ENCODE data around the gene RAB23. TPM values are rescaled to one million over a fixed set of nuclear protein-coding genes. Genes with fewer than 3 reads are reported as not detected.

RAB23 gene
- total and polyA plus RNA-seq, 2 experiments from 2014 or later: 20.2 to 37.2 TPM

- Histone ChIP-seq H3K4me2 (peak overlapping the region; percentile 31), H2AFZ (no peak overlapping the region), H3K36me3 (replicated peaks; ENCODE audit: insufficient read depth, low read depth) (no peaks in the 10 kb centered on the region), H3K4me1 (ENCODE audit: insufficient read depth) (peaks cover 5% of the 10 kb centered on the region), H3K9me3 (ENCODE audit: low read depth) (no peaks in the 10 kb centered on the region), H4K20me1 (ENCODE audit: insufficient read depth, poor library complexity, severe bottlenecking) (no peaks in the 10 kb centered on the region), H3K4me3 (no peak overlapping the region), H3K9me2 (replicated peaks; ENCODE audit: insufficient read depth) (no peaks in the 10 kb centered on the region), H3K79me2 (peaks cover 14% of the 10 kb centered on the region), H3K27ac (peak overlapping the region; percentile 21), H3K27me3 (no peaks in the 10 kb centered on the region)
- WGBS (ENCODE audit: low lambda C conversion rate, missing lambda C conversion rate): 31% methylated on average over 1 of the region's 1 CpG
- TF ChIP-seq CTCF (IDR thresholded peaks at IDR 0.05; ENCODE audit: poor library complexity) (no peak), EZH2 (IDR thresholded peaks at IDR 0.05; ENCODE audit: borderline replicate concordance) (no peak), EZH2phosphoT487 (IDR thresholded peaks at IDR 0.05; ENCODE audit: low read depth, severe bottlenecking, unreplicated experiment) (no peak)
- peak; percentile 22 for DNase-seq (ENCODE audit: low spot score)
Observed at GRCh38 chr6:57224769-57225515, 2.8 kb upstream of the RAB23 start.

GRCh38 chr6:57222743-57223077 lies 603 bp upstream of the RAB23 start:
- 15% methylated on average over 5 of the region's 5 CpGs for WGBS (ENCODE audit: low lambda C conversion rate, missing lambda C conversion rate)
- no peaks in the 10 kb centered on the region for H3K27me3 ChIP-seq
- H3K4me2 ChIP-seq: peak overlapping the region; percentile 74
- peak; percentile 12 for DNase-seq (ENCODE audit: low spot score)
- peak overlapping the region; percentile 82 for H2AFZ ChIP-seq
- peaks cover 5% of the 10 kb centered on the region for H3K4me1 ChIP-seq (ENCODE audit: insufficient read depth)
- peak overlapping the region; percentile 62 for H3K4me3 ChIP-seq
- no peaks in the 10 kb centered on the region for H3K9me3 ChIP-seq (ENCODE audit: low read depth)
- H3K79me2 ChIP-seq: peaks cover 36% of the 10 kb centered on the region
- H4K20me1 ChIP-seq (ENCODE audit: insufficient read depth, poor library complexity, severe bottlenecking): no peaks in the 10 kb centered on the region
- H3K27ac ChIP-seq: peak overlapping the region; percentile 95
- no peak for TF ChIP-seq EZH2 (IDR thresholded peaks at IDR 0.05; ENCODE audit: borderline replicate concordance)
- no peak for TF ChIP-seq EZH2phosphoT487 (IDR thresholded peaks at IDR 0.05; ENCODE audit: low read depth, severe bottlenecking, unreplicated experiment)
- no peaks in the 10 kb centered on the region for H3K9me2 ChIP-seq (replicated peaks; ENCODE audit: insufficient read depth)
- no peaks in the 10 kb centered on the region for H3K36me3 ChIP-seq (replicated peaks; ENCODE audit: insufficient read depth, low read depth)

- 3% methylated on average over 26 of the region's 38 CpGs for WGBS (ENCODE audit: low lambda C conversion rate, missing lambda C conversion rate)
- peak overlapping the region; percentile 62 for H3K4me3 ChIP-seq
Observed at GRCh38 chr6:57221191-57221935, 744 bp downstream of the RAB23 start.

More at GRCh38 chr6:57221191-57221935, 744 bp downstream of the RAB23 start:
- TF ChIP-seq EZH2 (IDR thresholded peaks at IDR 0.05; ENCODE audit: borderline replicate concordance) (no peak), CTCF (IDR thresholded peaks at IDR 0.05; ENCODE audit: poor library complexity) (peak; percentile 34), EZH2phosphoT487 (IDR thresholded peaks at IDR 0.05; ENCODE audit: low read depth, severe bottlenecking, unreplicated experiment) (no peak)
- no peaks in the 10 kb centered on the region for H3K27me3 ChIP-seq
- DNase-seq (ENCODE audit: low spot score): peak; percentile 80
- H3K36me3 ChIP-seq (replicated peaks; ENCODE audit: insufficient read depth, low read depth): no peaks in the 10 kb centered on the region
- peak overlapping the region; percentile 95 for H3K27ac ChIP-seq
- peak overlapping the region; percentile 82 for H2AFZ ChIP-seq
- H3K9me3 ChIP-seq (ENCODE audit: low read depth): no peaks in the 10 kb centered on the region
- peak overlapping the region; percentile 74 for H3K4me2 ChIP-seq
- H4K20me1 ChIP-seq (ENCODE audit: insufficient read depth, poor library complexity, severe bottlenecking): no peaks in the 10 kb centered on the region
- no peaks in the 10 kb centered on the region for H3K9me2 ChIP-seq (replicated peaks; ENCODE audit: insufficient read depth)
- H3K79me2 ChIP-seq: peaks cover 50% of the 10 kb centered on the region
- H3K4me1 ChIP-seq (ENCODE audit: insufficient read depth): peaks cover 5% of the 10 kb centered on the region
